Measurements from ENCODE around the gene DBNL.

The DBNL gene

GRCh38 chr7:44050915-44051560 lies 6.5 kb downstream of the DBNL start:
- DNase-seq (ENCODE audit: extremely low spot score): no peak
- TF ChIP-seq LEF1 (IDR thresholded peaks at IDR 0.05; ENCODE audit: borderline replicate concordance) (no peak), HDGF (IDR thresholded peaks at IDR 0.05; ENCODE audit: borderline replicate concordance) (no peak), ARNT (IDR thresholded peaks at IDR 0.05) (no peak), CTBP1 (IDR thresholded peaks at IDR 0.05; ENCODE audit: borderline replicate concordance) (no peak), BHLHE40 (IDR thresholded peaks at IDR 0.05; ENCODE audit: borderline replicate concordance) (no peak), FOXK2 (IDR thresholded peaks at IDR 0.05) (no peak), SP1 (IDR thresholded peaks at IDR 0.05) (no peak), NFRKB (IDR thresholded peaks at IDR 0.05) (no peak), L3MBTL2 (conservative IDR thresholded peaks at IDR 0.05) (no peak), SUZ12 (IDR thresholded peaks at IDR 0.05) (no peak), PKNOX1 (IDR thresholded peaks at IDR 0.05) (no peak), ELF4 (IDR thresholded peaks at IDR 0.05) (no peak), TARDBP (IDR thresholded peaks at IDR 0.05) (no peak), FOXA1 (IDR thresholded peaks at IDR 0.05) (no peak), ZNF384 (IDR thresholded peaks at IDR 0.05) (no peak), FOXM1 (IDR thresholded peaks at IDR 0.05; ENCODE audit: borderline replicate concordance) (no peak)
- POLR2A ChIA-PET: interaction anchor here (1.3 kb wide), 1 partner anchor 15 kb away, joined by 4 read pairs; no protein-coding TSS in a partner anchor
- CTCF ChIA-PET: no interaction called here

- POLR2A ChIA-PET: no interaction called here
- no peak for TF ChIP-seq HDGF (IDR thresholded peaks at IDR 0.05; ENCODE audit: borderline replicate concordance)
- TF ChIP-seq NFRKB (IDR thresholded peaks at IDR 0.05): no peak
- no peak for TF ChIP-seq FOXM1 (IDR thresholded peaks at IDR 0.05; ENCODE audit: borderline replicate concordance)
- DNase-seq (ENCODE audit: extremely low spot score): no peak
- CTCF ChIA-PET: no interaction called here
Measured at GRCh38 chr7:44051611-44052220, 7.2 kb downstream of the DBNL start.

GRCh38 chr7:44052771-44053365 lies 8.4 kb downstream of the DBNL start:
- ChIA-PET CTCF (interaction anchor here (0.7 kb wide), 1 partner anchor 9 kb away, joined by 3 read pairs; no protein-coding TSS in a partner anchor), POLR2A (interaction anchor here (1.3 kb wide), 1 partner anchor 8 kb away, joined by 5 read pairs; the partner anchor contains the start of gene DBNL)
- no peak for DNase-seq (ENCODE audit: extremely low spot score)
- TF ChIP-seq ELF4 (IDR thresholded peaks at IDR 0.05) (no peak), ZNF384 (IDR thresholded peaks at IDR 0.05) (no peak), CTBP1 (IDR thresholded peaks at IDR 0.05; ENCODE audit: borderline replicate concordance) (no peak), FOXK2 (IDR thresholded peaks at IDR 0.05) (no peak), SUZ12 (IDR thresholded peaks at IDR 0.05) (no peak), FOXA1 (IDR thresholded peaks at IDR 0.05) (no peak)

- TF ChIP-seq TARDBP (IDR thresholded peaks at IDR 0.05) (no peak), NFRKB (IDR thresholded peaks at IDR 0.05) (no peak), CTBP1 (IDR thresholded peaks at IDR 0.05; ENCODE audit: borderline replicate concordance) (no peak), HDGF (IDR thresholded peaks at IDR 0.05; ENCODE audit: borderline replicate concordance) (no peak), FOXA1 (IDR thresholded peaks at IDR 0.05) (no peak), LEF1 (IDR thresholded peaks at IDR 0.05; ENCODE audit: borderline replicate concordance) (no peak), ELF4 (IDR thresholded peaks at IDR 0.05) (no peak)
- POLR2A ChIA-PET: no interaction called here
- no peak for DNase-seq (ENCODE audit: extremely low spot score)
- CTCF ChIA-PET: no interaction called here
Measured at GRCh38 chr7:44056681-44057080, 12.2 kb downstream of the DBNL start.

GRCh38 chr7:44057181-44057848 lies 12.8 kb downstream of the DBNL start:
- ChIA-PET CTCF (no interaction called here), POLR2A (no interaction called here)
- TF ChIP-seq L3MBTL2 (conservative IDR thresholded peaks at IDR 0.05) (no peak), ARNT (IDR thresholded peaks at IDR 0.05) (no peak), NFRKB (IDR thresholded peaks at IDR 0.05) (no peak), TARDBP (IDR thresholded peaks at IDR 0.05) (no peak), SUZ12 (IDR thresholded peaks at IDR 0.05) (no peak), ZNF384 (IDR thresholded peaks at IDR 0.05) (no peak), CTBP1 (IDR thresholded peaks at IDR 0.05; ENCODE audit: borderline replicate concordance) (no peak), HDGF (IDR thresholded peaks at IDR 0.05; ENCODE audit: borderline replicate concordance) (no peak), PKNOX1 (IDR thresholded peaks at IDR 0.05) (no peak), ELF4 (IDR thresholded peaks at IDR 0.05) (no peak)
- no peak for DNase-seq (ENCODE audit: extremely low spot score)

GRCh38 chr7:44057849-44058758 lies 13.6 kb downstream of the DBNL start:
- ChIA-PET CTCF (no interaction called here), POLR2A (interaction anchor here (0.7 kb wide), 1 partner anchor 14 kb away, joined by 3 read pairs; the partner anchor contains the start of gene DBNL)
- TF ChIP-seq FOXM1 (IDR thresholded peaks at IDR 0.05; ENCODE audit: borderline replicate concordance): no peak
- no peak for TF ChIP-seq ZNF384 (IDR thresholded peaks at IDR 0.05)
- TF ChIP-seq L3MBTL2 (conservative IDR thresholded peaks at IDR 0.05): no peak
- no peak for TF ChIP-seq ELF4 (IDR thresholded peaks at IDR 0.05)
- no peak for DNase-seq (ENCODE audit: extremely low spot score)

Measured in HEK293T (cell line).